CD4-positive, alpha-beta T cell treated with Interleukin-4 for 4 hours (primary cell): ENCODE measurements around the gene EPHB3.

Source experiments
- DNase-seq: peaks from one replicate; pipeline ENCODE4 v3.0.0-alpha.2; 2020

Gene EPHB3

GRCh38 chr3:184564685-184565385 is 3.2 kb downstream of the EPHB3 start:
- DNase-seq = no peak

GRCh38 chr3:184565421-184566211 is 4.0 kb downstream of the EPHB3 start:
- DNase-seq = no peak

GRCh38 chr3:184566441-184567414 is 5.1 kb downstream of the EPHB3 start:
- no peak for DNase-seq

GRCh38 chr3:184567946-184568559 is 6.5 kb downstream of the EPHB3 start:
- DNase-seq = no peak

- DNase-seq = no peak
Observed at GRCh38 chr3:184568560-184568923, 7.0 kb downstream of the EPHB3 start.

- DNase-seq = no peak
Observed at GRCh38 chr3:184568924-184569829, 7.6 kb downstream of the EPHB3 start.

GRCh38 chr3:184570035-184570434 is 8.4 kb downstream of the EPHB3 start:
- no peak for DNase-seq

- DNase-seq = no peak
Observed at GRCh38 chr3:184570489-184570888, 8.9 kb downstream of the EPHB3 start.

GRCh38 chr3:184571750-184572377 is 10.3 kb downstream of the EPHB3 start:
- no peak for DNase-seq

- DNase-seq = no peak
Observed at GRCh38 chr3:184572633-184573270, 11.2 kb downstream of the EPHB3 start.

GRCh38 chr3:184574515-184575417 is 13.2 kb downstream of the EPHB3 start:
- no peak for DNase-seq

- no peak for DNase-seq
Observed at GRCh38 chr3:184575701-184576100, 14.1 kb downstream of the EPHB3 start.

- no peak for DNase-seq
Observed at GRCh38 chr3:184576457-184577240, 15.1 kb downstream of the EPHB3 start.

- no peak for DNase-seq
Observed at GRCh38 chr3:184577546-184577945, 16.0 kb downstream of the EPHB3 start.

- DNase-seq = no peak
Observed at GRCh38 chr3:184578218-184578617, 16.6 kb downstream of the EPHB3 start.

GRCh38 chr3:184578822-184579221 is 17.2 kb downstream of the EPHB3 start:
- no peak for DNase-seq

GRCh38 chr3:184579513-184579912 is 17.9 kb downstream of the EPHB3 start:
- DNase-seq = no peak

GRCh38 chr3:184580376-184580775 is 18.8 kb downstream of the EPHB3 start:
- DNase-seq = no peak
